ENCODE results near the gene UNC5A.

The UNC5A gene

GRCh38 chr5:176881816-176882566 is 71.6 kb downstream of the UNC5A start:
- DNase-seq: no peak

DNA sequence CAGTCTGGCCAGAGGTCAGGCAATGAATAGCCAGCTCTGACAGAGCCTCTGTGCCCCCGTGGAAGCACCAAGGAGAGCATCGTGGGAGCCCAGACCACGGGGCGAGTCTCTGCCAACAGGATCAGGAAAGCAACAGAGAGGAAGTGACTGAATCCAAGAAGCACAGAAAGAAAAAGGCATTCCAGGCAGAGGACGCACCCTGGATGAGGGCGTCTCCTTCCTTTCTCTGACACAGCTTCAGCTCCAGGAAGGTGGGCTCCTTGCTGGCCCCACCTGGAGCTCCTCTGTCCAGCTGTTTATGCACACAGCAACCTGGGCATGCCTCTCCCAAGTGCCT is 72.2 kb downstream of the UNC5A start:
- DNase-seq: no peak

DNA sequence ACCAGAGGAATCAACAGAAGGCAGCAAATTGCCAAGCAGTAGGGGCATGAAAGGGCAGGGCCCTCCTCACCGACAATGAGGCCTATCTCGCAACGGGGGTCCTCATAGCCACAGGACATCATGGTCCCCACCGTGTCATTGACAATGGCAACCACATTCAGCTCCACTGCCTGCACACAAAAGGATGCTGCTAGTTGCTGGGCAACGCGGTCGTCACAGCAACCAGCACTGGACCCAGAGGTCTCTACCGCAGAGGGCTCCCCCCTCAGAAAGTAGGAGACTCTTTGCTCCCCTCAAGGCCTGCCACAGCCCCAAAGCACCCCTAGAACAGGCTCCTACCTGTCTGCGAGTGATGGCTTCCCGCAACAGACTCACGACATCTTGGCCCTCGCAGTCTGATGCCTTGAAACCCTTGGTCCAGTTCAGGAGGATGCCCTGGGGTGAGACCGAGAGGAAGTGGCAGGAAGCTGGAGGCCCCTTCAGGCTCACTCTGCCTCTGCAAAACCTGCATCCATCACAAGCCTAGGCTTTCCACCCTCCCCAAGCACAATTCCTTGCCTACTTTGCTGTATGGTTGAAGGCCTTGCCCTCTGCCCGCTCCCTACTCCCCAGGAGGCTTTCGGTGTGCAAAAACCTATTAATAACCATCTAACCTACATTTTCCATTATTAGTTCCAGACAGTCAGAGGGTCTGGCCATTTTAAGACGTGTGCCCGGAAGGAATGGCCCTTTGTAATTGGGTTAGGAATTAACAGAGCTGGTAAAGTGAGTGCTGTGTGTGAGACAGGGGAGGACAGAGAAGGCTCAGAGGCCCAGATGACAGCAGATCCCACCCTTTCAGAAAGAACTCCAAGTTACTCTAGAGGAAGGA is 73.6 kb downstream of the UNC5A start:
- DNase-seq: no peak

DNA sequence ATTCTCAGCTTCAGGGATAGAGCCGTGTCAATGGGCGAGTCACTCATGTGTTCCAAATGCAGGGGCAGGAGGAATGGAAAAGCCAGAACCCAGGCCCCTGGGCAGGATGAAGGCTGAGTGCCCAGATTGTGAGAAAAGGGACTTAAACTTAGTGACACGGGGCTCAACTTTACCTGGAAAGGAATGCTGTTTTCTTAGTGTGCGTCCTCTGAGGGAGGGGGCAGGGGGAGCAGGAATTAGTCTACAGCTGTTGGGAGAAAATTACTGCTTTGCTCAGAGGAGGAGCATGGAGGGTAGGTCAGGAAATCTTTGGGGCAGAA is 74.2 kb downstream of the UNC5A start:
- DNase-seq: no peak

- DNase-seq: no peak
Observed at GRCh38 chr5:176886336-176887251, 76.2 kb downstream of the UNC5A start.

DNA sequence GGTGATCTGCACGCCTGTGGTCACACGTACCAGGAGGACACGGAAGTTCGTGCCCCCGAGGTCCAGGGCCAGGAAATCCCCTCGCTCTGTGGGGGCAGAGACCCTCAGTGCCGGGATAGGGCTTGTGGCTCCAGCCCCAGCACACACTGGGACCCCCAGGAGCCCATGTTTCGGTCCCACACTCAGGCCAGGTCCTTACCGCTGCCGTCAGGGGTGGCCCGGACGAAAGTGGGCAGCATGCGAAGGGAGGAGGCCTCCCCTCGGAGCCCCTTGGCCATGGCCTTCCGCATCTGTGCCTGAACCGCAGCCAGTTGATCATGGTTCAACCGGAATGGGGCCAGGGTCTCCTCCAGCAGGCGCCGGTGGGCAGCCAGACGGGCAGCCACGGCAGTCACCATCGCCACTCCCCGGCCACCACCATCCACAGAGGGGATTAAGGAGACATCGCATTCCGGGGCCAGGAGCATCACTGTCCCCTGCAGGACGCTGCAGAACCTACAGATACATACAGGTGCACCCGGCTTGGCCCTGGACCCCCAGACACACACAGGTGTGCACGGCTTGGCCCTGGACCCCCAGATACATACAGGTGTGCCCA is 77.0 kb downstream of the UNC5A start:
- DNase-seq: no peak

- no peak for DNase-seq
Observed at GRCh38 chr5:176888016-176888864, 77.9 kb downstream of the UNC5A start.

- DNase-seq: no peak
Observed at GRCh38 chr5:176888865-176889165, 78.5 kb downstream of the UNC5A start.

DNA sequence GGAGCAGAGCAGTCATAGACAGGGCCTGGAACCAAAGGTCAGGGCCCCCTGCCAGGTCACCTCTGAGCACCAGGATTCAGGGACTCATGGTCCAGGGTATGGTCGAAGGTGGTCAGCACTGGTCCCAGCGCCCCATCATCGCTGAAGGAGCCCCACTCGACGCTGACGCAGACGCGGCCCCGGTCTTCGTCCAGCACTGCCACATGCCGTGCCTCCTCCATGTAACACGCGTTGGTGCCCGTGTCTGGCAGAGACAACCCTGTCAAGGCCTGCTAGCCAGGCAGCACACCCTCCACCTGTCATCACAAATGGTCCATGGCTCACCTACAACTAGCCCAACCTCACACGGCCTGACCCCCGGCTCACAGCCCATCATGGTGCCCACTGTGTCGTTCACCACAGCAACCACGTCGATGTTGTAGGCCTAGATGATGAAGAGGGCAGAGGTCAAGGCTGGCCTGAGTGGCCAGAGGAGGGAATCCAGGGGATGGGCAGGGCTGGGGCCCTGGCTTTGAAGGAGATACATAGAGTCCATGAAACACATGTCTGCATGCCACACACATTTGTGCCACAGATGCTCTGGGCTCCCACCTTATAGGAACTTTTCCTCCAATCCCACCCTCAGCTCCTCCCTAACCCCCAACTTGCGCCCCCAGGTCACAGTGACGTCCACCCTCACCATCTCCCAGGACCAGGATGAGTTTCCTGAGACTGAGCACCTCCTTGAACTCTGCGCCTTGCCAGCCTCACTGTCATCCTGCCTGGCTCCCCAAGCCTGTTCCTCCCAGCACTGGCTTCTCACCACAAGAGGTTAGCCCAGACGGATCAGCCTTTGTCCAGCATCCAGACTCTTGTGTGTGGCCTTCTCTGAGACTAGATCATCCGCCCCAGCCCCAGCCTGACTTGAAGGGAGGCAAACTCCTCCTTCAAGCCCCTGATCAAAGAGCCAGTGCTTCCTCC is 79.2 kb downstream of the UNC5A start:
- DNase-seq: no peak

DNA sequence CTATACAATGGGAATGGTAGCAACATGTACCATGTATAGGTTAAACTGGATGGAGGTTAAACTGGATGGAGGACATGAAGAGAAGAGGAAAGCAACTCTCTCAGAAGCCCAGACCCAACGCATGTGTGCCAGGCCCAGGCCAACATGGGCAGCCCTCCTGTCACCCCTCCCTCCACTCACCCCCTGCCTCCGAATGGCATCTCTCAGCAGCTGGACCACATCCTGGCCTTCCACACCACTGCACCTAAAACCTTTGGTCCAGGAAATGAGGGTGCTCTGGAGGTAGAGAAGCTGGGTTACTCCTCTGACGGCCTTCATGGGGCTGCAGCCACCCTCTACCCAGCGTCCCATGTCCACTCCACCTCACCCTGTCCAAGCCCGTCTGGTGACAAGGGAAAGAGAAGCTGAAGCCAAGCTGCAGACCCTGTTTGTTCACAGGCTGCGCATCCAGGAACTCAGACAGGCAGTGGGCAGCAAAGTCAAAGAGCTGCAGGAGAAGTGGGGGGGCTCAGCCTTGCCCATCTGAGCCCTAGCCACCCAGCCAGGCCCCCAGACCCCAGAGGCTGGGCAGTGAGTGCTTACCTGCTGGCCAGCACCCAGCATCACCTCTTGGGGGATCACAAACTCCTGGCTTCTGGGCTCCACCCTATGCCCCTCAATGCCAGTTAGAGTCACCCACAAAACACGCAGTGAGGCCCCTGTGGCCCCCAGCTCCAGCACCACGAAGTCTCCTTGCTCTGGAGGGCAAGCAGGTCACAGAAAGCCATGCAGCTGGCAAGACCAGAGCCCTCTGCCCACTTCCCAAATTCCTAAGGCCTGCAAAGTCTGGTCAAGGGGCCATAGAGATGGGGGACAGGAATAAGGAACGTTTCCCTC is 80.3 kb downstream of the UNC5A start:
- DNase-seq: no peak

GRCh38 chr5:176891331-176891958 is 81.1 kb downstream of the UNC5A start:
- DNase-seq: no peak

DNA sequence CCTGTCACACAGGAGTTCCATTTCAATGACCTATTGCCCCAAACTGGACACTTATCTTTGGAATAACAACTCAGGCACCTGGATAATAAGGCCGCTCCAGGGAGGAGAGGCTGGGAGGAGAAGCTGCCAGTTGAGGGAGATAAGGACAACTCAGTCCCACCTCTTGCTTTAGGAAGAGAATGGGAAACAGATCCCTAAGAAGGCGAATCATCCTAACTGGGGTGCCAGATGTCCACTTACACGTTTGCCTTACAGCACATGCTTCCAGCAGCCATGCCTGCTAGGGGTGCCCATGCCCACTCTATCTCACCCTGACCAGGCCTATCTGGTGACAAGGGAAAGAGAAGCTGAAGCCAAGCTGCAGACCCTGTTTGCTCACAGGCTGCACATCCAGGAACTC is 82.3 kb downstream of the UNC5A start:
- no peak for DNase-seq

- no peak for DNase-seq
Observed at GRCh38 chr5:176894298-176894697, 83.9 kb downstream of the UNC5A start.

DNA sequence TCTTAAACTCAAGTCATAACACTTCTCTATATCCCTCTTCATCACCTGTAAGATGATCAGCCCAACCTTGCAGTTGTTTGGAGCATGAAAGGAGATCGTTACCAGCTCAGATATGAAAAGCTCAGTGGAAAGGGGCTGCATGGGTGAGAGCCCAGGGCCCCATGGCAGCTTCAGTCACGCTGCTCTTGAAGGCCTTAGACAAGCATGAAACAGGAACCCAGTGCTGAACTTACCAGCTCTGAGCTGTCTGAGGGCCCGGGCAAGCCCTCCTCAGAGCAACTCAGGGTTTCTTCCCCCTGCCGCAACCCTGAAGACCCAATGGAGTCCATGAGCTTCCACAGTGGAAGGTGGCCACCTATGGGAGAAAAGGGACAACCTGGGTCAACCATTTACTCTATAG is 85.5 kb downstream of the UNC5A start:
- DNase-seq: no peak

- DNase-seq: peak; percentile 16
Observed at GRCh38 chr5:176897263-176897662, 86.9 kb downstream of the UNC5A start.

DNA sequence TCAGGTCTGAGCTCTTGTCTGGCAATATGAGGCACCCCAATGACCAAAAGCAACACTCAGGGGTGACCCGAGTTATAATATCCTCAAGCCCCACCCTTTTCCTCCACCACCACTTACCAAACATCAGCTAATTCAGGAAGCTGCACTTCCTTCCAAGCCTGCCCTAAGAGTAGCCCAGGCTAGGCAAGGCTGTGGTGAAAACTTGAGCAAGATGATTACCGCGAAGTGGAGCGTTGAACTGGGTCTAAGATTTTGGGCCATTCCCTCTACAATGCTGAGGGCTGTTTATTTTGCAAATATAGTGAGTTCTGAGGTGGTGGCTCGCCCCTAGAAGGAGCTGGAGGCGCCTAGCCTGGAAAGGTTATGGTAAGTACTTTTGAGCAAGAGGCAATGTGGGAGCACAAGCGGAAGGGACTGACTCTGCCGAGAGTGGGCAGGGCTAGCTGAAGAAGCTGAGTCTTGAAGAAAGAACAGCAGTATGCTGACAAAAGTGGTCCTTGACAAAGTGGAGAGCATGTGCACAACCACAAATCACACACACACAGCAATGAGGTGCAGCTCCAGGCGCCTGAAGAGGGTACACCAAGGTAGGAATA is 89.0 kb downstream of the UNC5A start, which contains the start of gene HK3:
TSS of gene HK3 (minus strand) at position 51 of the 596 bp plus-strand sequence. CDS start 3,187 bp downstream, outside the sequence.
- no peak for DNase-seq

DNA sequence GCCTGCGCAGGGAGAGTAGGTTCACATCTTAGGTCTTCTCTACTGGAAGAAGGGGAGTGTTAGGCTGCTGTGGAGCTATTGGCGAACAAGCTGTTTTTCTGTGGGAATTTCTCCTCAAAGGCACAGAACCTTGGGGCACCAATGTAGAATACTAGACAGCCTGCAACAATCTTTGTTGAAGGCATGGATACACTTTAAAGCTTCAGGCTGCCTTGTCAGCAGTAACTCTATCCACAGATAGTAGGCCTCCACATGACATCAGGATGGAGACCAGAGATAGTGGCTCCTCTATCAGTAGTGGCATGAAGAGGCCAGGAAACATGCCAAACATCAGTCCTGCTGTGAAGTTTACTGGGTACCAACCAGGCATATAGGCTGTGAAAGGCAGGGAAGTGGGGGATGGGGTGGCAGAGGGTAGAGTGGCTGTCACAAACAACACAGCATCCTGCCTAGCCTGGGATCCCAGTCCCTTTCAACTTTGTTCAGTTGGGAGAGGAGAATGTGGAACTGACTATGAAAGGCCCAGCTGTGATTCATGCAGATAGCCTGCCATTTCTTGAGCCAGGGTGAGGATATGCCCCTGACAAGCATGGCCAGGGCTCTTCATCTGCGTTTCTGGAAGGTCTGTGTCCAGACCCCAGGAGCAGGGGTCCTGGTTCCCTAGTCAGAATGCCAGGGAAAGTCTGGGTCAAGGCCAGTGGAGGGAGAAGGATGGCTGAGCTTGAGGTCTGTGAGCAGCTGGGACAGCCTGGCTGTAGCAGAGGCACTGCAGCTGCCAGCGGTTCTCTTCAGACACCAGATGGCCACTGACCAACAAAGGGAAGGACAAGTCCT is 89.8 kb downstream of the UNC5A start:
- DNase-seq: no peak

DNA sequence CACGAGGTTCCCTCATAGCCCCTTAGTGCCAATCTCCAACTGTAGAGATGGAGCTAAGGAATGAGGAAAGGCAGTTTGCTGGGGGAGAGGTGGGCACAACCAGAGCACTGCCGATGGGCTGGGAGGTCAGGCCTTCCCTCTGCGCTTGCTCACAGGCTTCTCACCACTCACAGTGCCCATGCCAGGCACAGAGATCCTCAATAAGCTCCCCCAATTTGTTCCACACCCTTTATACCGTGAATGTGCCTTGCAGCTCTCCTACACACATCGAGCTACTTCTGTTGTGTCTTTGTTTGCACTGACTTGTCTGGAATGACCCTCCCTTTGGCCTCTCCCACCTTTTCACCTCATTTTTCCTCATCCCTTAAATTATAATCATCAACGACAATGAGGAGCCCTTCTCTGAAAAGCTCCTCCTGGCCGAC is 90.4 kb downstream of the UNC5A start:
- DNase-seq: no peak

Measured in fibroblast of skin of right biceps (primary cell).